Stimulated activated CD4-positive, alpha-beta T cell treated with anti-CD3 and anti-CD28 coated beads, Interleukin-4, amount 100 ng/mL, for 1 hour (primary cell): ENCODE data around the gene DDX10.
"Not testable (repeated sequence)": the region's sequence is repeated elsewhere in the genome, so short reads cannot be mapped to it uniquely, and the experiment has no call there.

Experiments
- DNase-seq: peaks from one replicate; pipeline ENCODE4 v3.0.0-alpha.2; 2020

DDX10 gene

DNA sequence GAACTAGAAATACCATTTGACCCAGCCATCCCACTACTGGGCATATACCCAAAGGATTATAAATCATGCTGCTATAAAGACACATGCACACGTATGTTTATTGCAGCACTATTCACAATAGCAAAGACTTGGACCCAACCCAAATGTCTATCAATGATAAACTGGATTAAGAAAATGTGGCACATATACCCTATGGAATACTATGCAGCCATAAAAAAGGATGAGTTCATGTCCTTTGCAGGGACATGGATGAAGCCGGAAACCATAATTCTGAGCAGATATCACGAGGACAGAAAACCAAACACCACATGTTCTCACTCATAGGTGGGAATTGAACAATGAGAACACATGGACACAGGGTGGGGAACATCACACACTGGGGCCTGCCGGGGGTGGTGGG, 114.3 kb downstream of the DDX10 start:
- DNase-seq = not testable (repeated sequence)

DNA sequence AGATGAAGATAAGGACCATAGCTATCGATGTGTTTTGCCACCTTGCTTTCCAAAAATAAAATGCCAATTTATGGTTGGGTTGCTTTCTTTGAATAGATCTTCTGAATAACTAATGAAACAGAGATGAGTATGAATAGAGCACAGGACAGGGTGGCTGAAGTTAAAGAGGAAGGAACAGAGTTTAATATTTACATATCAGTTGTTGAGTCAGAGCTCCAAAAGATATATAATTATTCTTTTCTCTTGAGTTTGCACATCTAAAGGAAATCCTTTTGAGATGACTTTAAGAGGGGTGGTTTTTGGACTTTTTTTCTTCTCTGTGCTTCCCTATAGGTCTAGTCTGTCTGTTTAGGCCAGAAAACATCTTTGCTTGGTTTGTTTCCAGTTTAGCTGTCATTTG, 115.2 kb downstream of the DDX10 start:
- DNase-seq = no peak

DNA sequence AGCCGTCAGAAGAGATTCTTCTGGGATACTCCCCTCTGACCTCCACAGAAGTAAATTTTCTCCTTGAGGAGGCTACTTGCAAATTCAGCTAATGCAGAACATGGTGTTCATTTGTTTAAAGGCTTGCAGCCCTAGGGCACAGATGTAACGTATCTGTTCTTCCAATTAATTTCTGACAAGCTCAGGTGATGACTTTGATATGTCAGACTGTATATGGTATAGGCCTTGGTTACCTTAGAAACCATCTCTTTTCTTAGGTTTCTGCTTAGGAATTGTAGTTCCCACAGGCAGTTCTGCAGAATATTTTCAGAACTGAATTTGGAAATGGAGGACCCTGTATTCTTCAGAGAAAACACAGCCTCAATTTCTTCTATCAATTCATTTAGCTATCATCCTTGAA, 117.1 kb downstream of the DDX10 start:
- DNase-seq = no peak

DNA sequence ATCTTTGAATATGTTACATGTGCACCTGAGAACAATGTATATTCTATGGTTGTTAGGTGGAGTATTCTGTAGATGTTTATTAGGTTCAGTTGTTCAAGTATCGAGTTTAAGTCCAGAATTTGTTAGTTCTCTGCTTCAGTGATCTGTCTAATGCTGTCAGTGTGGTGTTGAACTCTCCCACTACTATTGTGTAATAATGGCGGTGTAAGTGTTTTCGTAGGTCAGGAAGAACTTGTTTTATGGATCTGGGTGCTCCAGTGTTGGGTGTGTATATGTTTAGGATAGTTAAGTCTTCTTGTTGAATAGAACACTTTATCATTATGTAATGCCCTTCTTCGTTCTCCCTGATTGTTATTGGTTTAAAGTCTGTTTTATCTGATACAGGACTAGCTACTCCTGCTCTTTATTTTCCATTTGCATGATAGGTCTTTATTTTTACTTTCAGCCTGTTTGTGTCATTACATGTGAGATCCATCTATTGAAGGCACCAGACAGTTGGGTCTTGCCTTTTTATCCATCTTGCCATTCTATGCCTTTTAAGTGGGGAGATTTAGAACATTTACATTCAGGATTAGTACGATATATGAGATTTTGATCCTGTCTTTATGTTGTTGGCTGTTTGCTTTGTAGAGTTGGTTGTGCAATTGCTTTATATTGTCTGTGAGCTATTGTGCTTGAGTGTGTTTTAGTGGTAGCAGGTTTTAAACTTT, 121.6 kb downstream of the DDX10 start:
- no peak for DNase-seq

DNA sequence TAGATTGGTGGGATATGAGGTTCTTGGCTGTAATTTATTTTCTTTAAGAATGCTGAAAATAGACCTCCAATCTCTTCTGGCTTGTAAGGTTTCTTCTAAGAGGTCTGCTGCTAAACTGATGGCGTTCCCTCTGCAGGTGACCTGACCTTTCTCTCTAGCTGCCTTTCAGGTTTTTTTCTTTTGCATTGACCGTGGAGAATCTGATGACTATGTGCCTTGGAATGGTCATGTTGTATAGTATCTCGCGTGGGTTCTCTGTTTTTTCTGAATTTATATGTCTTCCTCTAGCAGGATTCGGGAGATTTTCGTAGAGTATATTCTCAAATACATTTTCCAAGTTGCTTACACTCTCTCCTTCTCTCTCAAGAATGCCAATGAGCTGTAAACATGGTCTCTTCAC, 122.2 kb downstream of the DDX10 start:
- no peak for DNase-seq

DNA sequence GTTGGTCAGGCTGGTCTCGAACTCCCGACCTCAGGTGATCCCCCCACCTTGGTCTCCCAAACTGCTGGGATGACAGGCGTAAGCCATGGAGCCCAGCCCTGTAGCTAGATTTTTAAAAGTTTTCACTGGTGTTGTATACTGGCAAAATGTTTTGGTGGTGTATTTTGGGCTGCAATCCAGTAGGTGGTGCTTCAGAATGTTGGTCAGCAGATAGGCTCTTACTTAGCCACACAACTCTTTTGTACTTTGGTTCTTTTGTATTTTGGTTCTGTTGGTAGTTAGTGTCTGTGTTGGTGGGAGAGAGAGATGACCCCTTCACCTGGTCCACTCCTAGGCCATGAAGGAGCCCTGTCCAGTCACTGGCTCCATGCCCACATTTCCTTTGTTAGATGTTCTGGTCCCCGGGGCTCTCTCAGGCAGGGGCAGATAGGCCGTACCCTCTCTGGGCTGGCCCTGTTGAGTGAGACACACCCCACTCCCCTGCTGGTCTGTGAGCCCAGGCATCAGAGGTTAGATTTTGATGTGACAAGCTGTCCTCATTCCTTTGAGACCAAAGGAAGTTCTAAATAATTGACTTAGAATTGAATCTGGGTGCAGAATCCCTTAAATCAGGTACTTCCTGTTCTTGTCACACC, 123.8 kb downstream of the DDX10 start:
- DNase-seq = no peak

DNA sequence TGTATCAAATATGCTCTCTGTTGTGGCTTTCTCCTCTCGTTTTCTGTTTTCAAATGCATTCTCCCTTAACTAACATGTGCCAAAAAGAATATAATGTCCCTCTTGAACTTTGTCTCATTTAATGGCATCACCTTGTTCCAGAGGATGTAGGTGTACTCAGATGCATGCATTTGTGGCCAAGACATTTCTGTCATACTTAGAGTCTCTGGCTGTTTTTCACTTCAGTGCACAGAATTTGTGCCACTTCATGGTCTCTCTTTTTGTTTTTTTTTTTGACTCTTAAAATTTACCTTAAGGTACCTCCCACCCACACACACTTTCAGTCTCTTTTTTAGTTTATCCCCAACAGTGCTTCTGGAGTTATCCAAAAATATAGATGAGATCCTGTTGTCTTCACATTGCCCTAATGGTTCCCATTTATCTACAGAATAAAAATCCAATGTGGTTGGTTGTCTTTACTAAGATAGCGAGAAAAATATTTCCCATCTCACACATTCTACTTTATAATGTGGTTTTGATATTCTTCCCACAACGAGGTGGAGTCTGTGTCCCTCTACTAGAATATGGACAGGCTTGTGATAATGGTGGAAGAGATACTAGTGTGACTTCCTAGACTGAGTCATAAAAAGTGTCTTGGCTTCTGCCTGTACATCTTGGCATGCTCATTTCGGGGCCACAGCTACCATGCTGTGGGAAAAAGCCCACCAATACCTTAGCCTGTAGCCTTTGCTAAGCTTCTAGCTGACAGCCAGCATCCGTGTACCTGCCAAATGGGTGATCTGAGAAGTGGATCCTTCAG, 125.8 kb downstream of the DDX10 start:
- no peak for DNase-seq

DNA sequence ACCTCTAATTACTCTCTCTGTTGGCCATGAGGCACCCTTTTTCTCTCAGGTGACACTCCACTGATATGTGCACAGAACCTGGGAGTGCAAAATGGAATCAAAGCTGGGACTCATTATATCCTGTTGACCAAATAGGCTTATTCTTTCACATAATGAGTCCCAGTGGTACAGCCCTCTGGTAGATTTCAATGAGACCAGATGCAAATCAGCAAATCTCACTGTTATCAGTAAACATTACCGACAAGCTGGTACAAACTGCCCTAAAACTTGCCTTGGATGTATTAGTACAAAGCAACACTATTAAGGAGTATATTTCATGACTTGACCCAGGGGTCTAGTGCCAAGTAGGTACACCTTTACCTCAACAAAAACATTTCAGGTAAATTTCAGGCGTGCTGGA, 128.3 kb downstream of the DDX10 start:
- no peak for DNase-seq

DNA sequence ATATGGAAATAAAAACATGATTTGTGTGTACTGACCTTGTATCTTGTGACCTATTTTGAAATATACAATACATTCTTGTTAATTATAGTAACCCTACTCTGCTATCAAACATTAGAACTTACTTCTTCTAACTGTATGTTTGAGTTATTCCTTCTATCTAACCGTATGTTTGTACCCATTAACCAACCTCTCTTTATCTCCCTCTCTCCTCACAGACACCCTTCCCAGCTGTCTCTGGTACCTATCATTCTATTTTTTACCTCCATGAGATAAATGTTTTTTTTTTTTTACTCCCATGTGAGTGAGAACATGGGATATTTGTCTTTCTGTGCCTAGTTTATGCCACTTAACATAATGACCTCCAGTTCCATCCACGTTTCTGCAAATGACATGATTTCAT, 128.7 kb downstream of the DDX10 start:
- no peak for DNase-seq

DNA sequence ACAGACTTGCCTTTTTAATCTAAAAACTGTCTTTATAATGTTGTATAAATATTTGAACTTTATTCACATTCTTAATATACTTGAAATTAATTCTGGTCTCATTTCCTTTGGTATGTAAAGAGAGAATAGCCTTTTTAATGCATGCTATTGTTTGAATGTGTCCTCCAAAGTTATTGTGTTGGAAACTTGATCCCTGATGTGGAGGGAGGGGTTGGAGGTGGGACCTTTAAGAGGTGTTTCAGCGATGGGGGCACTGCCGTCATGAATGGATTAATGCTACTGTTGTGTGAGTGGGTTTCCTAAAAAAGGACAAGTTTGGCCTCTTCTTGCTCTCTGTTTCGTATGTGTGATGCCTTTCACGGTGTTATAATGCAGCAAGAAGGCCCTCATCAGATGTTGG, 131.7 kb downstream of the DDX10 start:
- DNase-seq = no peak

DNA sequence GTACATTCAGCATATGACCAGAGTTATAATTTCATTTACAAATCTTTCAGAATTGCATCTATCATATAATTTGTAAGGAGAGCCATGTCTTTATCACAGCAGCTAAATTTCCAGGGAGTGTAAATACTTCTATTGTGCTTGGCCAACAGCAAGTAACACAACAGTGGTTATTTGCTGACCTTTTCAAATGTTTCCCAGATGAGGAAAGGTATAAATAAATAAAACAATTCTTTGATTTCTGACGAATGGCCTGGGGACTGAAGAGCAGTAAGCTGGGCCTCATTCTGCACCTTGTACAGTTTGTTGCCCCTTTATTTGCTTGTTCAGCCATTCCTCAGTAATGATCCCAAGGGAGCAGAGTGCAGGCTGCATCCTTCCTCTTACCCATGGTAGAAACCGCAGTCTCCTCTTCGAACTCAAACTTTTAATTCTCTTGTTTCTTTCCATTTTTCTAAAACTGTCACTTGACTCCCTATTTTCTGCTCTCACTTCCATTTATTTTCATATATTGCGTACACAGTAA, 132.8 kb downstream of the DDX10 start:
- no peak for DNase-seq

DNA sequence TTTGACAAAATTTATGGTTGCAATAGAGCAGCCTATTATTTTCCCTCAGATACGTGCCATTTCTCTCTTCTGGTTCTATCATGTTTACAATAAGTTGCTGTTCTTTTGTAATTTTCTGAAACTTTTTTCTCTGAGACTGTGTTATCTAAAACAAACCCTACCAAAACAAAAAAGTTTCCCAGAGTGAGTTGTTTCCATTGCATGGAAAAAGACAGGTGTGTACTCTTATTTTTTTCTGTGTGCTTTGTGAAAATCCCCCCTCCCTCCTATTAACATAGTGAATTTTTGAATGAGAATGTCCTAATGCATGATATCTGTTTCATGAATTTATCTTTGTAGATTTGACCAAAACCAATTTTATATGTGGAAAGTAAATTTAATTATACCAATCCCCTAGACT, 137.6 kb downstream of the DDX10 start:
- DNase-seq = no peak

DNA sequence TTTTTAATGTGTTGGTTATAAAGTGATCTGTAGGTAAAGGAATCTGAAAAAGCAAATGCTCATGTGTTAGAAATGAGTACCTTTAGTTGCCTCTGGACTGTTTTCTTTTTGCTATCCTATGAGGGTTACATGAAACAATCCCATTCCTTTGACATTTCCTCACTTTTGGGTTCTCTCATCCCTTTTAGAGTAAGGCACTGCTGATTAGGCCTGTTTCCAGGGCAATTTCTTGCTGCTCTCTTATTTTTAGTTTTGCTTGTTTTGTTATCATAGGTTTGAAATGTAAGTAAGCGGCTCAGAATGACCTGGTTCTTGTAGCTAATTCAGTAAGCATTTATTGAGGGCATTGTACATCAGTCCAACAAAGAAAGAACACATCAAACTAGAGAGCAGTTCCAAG, 138.9 kb downstream of the DDX10 start:
- DNase-seq = no peak

DNA sequence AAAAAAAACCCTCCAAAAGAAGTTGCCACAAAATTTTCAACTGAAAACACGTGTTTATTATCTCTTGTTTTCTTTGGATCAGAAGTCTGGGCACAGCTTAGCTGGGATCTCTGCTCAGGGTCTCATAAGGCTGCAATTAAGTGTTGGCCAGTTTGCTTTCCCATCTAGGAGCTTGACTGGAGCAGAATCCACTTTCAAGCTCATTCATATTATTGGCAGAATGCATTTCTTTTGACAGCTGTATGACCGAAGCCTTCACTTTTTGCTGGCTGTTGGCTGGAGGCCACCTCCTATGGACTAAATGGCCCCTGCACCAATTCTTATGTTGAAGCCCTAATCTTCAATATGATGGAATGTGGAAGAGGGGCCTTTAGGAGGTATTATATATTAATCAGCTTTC, 139.6 kb downstream of the DDX10 start:
- no peak for DNase-seq

DNA sequence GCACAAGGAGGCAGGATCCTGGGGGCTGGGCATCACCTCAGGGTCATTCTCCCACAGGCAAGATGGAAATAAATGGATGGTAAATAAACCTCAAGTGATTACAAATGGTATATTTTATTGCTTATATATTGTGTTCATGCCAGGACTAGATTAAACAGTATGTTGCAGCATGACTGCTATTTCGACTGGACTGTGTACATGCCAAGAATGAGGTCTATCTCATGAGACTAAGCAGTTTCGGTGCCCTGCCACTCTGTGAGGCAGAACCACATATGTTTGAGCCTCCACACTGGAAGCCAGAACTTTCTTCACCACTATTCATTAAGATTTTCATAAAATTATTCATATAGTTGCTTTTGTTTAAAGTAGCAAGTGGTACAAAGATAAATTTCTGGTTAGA, 140.2 kb downstream of the DDX10 start:
- DNase-seq = no peak

DNA sequence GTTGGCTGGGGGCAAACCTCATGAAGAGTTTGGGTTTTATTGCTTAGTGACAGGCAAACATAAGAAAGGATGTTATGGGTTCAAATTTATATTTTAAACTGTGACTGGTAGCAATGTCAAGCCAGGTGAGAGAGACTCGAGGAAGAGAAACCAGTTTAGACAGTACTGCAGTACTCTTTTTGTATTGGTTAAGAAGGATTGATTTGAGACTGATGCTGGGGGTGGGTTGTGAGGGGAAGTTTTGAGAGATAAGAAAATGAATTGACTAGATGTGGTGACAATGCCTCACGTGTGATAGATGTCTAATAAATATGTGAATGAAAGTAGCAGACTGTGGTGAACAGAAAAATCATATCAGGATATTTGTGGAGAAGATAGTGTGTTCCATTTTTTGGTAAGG, 142.4 kb downstream of the DDX10 start:
- DNase-seq = no peak

DNA sequence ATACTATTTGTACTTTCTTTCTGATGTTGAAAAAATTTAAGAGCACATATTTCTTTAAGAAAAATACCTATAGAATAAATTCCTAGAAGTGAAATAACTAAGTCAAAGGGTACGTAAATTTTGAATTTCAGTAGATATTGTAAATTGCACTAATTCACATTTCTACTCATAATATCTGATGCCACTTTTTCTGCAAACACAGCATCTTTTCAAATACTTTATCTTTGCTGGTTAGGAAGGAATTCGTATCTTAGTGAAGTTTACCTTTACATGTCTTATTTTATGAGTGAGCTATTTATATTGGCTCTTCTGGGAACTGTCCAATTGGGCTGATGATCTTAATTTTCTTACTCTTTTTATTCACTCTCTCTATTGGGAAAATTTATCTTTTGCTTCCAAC, 148.2 kb downstream of the DDX10 start:
- DNase-seq = no peak

DNA sequence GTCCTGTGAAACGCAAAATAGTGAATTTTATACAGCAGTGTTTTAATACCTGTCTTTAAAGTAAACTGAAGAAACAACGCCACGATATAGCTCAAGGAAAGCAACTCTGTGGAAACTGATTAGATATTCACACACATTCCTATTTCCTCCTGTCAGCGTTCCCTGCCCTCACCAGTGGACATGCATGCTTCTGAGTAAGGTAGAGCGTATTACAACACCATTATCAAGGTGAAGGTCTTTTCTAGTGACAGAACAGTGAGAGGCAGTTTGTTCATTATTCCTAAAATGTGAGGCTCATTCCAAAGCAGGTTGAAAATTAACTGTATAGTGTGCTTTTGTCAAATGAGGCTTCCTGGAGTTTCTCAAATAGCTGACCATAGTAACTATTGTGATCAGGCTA, 153.1 kb downstream of the DDX10 start:
- DNase-seq = no peak

DNA sequence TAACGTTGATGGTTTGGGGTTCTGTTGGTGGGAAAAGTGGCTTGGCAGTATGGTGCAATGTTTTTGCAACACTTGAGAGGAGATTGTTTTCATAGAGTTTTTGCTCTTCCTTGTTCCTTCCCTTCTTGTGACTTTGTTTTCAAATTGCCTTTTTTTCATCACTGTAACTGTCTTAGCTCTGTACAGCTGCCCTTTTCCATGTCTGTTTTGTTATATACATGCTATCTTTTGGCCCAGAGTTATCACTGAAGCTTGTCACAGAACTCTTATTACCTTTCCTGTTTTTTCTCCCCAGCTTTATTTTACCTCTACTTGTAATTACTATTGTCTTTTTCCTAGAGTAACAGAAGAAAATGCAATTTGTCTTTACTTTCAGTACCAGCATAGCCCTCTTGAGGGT, 154.1 kb downstream of the DDX10 start:
- no peak for DNase-seq

DNA sequence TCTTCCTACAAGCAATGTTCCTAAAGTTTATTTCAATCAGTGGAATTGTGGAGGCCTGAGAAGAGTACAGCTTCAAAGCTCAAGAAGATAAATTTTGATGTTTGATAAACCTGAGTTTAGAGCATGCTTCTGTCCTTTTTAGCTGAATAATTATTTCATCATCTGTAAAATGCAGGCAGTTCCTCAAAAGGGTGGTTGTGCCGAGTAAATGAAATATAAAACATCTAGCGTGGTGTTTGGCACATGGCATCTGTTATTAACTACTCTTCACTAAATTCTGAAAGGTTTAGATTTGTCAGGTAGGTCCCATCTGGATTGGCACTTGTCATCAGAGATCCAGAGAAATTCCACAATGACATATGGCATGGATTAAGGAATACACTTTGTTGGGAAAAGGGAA, 155.1 kb downstream of the DDX10 start:
- DNase-seq = no peak

DNA sequence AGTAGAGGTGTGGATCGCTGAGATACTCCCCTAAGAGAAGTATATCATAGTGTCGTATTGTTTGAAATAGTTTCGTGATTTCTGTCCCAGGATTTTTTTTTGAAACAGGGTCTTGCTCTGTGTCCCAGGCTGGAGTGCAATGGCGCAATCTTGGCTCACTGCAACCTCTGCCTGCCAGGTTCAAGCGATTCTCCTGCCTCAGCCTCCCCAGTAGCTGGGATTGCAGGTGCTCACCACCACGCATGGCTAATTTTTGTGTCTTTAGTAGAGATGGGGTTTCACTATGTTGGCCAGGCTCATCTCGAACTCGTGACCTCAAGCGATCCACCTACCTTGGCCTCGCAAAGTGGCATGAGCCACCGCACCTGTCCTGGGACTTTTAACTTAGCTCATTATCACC, 159.1 kb downstream of the DDX10 start:
- not testable (repeated sequence) for DNase-seq

DNA sequence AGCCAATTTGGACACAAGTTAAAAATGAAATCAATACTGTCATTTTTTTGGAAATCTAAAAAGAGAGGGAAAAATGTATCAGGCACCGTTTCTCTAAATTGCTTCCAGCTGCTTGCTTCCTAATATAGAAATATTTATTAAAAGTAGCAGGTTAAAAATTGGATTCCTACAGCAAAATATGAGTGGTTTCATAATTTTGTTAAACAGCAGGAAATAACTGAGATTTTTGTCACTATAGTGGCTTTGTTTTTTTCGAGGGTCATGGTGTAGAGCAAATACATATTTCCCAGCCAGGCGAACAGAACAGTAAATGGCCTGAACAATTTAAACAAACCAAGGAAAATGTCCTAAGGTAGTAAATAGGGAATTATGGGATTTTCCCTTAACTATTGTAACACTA, 159.7 kb downstream of the DDX10 start:
- no peak for DNase-seq

DNA sequence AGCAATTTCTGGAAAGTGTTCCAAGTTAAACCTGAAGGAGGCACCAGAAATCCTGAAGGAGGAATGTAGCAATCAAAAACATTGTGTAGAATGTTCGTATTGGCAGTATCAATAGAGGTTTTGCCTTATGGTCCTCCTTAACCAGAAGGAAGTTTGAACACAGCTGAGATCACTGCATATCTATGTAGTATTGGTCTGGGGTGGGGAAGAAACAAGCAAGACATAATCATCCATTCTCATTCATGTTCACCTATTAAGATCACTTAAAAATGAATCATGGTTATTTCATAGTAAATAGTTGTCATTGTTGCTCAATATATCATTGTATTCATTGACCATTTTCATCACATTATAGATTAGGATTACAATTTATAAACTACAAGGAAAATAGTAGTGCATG, 160.5 kb downstream of the DDX10 start:
- DNase-seq = no peak

DNA sequence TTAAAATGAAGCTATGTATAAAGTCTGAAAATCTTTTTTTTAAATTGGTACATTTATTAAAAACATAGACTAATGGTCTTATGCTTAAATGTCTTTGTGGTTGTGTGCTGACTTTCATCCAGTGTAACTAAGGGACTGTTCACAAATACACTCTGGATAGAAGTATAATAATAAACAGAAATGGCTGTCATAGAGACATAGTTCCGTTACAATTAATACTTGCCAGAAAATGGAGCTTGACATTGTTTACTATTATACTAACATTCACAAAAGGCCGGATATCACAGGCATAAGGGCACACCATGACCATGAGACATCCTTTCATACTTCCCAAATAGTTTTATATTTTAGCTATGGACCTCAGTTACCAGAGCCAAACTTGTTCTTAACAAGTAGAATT, 161.3 kb downstream of the DDX10 start:
- DNase-seq = no peak
